HG03064 (cell line): Measurements from ENCODE around the gene ZNF600.
"Not testable (repeated sequence)": the region's sequence is repeated elsewhere in the genome, so short reads cannot be mapped to it uniquely, and the experiment has no call there.

ENCODE experiments used
- ATAC-seq: cut with Tn5 transposase; IDR thresholded peaks from one replicate; pipeline ENCODE4 v1.9.1; 2021; ENCODE audit warnings: low read depth; ENCODE audit not compliant: unreplicated experiment

ZNF600 gene

DNA sequence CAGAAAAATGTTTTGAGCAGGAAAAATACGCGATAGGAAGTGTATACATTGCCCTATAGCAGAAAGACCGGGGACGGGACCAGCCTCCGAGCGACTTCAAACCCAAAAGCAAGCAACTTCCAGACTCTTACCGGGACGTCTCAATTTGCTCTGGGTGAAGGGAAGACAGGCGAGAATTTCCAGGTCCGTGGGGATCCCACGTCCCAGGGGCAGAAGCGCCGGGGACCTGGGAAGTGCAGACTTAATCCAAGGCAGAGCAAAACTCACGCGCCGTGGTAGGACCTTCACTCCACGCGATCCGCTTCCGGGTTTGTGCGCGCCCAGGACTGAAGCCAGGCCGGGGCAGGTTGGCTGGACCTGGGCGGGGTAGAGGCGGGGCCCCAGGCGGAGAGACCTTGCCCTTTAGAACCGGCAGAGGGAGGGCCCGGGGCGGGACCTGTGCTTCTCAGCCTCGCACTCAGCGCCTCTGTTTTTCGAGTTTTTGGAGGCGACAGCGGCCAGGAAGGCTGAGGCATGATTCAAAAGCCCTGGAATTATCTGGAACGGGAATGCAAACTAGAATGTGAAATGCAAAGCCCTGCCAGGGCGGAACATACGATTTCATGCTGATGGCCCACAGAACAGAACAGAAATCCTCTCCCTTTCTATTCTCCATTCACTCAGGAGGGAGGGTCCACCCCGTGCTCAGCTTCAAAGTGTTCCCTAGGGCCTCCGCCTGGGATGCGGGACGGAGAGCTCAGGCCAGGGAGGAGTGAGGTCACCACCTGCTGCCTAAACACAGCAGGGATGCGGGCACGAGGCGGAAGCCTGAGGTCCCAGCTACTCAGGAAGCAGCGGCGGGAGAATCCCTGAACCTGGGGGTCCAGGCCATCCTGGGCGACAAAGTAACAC is at the start of gene ZNF600:
ZNF600 (minus strand) TSS at position 328 of the 891 bp plus-strand sequence. CDS start 7,903 bp downstream, outside the sequence.
- peak; percentile 89 for ATAC-seq

DNA sequence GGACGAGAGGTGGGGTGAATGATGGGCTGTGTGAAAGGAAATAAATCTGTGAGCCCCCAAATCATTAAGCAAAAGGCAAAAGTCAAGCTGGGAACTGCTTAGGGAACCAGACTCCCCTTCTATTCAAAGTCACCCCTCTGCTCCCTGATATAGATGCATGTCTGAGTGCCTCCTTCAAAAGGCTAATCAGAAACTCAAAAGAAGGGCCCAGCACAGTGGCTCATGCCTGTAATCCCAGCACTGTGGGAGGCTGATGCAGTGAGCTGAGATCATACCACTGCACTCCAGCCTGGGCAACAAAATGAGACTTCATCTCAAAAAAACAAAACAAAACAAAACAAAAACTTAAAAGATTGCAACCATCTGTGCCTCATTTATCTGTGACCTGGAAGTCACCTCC is 47.7 kb upstream of the ZNF600 start:
- ATAC-seq, result not testable (repeated sequence)

DNA sequence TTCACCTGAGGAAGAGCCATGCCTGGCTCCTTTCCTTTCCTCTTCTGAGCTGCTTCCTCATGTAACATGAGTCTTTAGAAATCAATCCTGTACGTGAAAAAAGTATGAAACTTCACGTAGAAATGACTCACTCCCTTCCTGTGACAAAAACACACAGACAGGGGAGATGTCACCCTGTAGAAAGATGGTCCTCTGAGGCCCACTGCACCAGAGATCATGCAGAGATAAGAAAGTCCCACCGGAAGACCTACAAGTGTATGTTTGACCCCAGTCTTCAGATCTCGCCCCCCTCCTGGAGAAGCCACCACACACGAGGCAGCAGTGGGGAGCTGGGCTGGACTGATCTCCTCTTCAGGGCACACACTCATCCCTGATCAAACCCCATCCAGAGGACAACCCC is 47.0 kb upstream of the ZNF600 start:
- not testable (repeated sequence) for ATAC-seq

DNA sequence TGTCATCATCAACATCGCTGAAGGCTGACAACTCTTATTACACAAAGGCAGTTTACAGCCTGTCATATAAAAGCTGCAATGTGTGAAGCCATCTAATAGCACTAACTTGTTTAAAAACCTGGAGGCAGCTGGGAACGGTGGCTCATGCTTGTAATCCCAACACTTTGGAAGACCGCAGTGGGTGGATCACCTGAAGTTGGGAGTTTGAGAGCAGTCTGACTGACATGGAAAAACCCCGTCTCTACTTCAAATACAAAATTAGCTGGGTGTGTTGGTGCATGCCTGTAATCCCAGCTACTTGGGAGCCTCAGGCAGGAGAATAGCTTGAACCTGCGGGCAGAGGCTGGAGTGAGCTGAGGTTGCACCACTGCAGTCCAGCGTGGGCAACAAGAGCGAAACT is 43.3 kb upstream of the ZNF600 start:
- not testable (repeated sequence) for ATAC-seq

DNA sequence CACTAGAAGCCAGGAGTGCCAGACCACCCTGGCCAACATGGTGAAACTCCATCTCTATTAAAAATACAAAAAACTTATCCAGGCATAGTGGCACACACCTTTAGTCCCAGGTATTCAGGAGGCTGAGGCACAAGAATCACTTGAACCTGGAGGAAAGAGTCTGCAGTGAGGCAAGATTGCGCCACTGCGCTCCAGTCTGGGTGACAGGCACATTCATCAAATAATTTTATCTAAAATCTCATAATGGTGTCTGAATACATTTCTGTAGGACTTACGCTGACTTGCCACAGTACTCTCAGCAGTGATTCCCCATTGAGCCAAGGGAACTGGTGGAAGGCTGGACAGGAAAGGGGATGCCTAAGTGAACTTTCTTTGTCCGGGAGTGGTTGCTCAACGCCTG is 39.2 kb upstream of the ZNF600 start:
- ATAC-seq, result no peak

DNA sequence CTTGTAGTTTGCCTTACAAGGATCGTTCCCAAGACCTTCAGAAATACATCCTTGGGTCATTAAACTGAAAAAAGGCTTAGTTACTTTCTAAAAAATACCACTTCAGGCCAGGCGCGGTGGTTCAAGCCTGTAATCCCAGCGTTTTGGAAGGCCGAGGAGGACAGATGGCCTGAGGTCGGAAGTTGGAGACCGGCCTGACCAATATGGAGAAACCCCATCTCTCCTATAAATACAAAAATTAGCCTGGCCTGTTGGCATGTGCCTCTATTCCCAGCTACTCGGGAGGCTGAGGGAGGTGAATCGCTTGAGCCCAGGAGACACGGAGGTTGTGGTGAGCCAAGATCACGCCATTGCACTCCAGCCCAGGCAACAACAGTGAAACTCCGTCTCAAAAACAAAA is 37.1 kb upstream of the ZNF600 start:
- no peak for ATAC-seq

DNA sequence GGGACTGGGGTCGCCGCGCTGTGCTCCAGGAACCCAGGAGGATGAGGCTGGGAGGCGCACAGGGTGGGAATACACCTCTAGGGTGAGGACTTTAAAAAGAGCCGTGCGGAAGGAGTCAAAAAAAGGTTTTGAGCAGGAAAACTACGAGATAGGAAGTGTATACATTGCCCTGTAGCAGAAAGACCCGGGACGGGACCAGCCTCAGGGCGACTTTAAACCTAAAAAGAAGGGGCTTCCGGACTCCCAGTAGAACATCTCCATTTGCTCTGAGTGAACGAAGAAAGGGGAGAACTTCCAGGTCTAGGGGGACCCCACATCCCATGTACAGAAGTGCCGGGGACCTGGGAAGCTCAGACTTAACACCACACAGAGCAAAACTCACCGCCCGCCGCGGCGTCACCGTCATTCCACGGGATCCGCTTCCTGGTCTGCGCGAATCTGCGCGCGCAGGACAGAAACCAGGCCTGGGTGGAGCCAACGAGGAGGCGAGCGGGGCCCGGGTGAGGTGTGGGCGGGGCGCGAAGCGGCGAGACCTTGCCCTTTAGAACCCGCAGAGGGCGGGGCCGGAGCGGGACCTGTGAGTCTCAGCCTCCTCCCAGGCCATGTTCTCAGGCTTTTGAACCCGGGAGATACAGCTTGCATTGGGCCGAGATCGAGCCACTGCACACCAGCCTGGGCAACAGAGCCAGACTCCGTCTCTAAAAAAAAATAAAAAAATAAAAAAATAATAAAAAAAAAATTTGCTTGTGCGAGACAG is 34.8 kb upstream of the ZNF600 start, which contains the start of gene ZNF28:
ZNF28 (minus strand) TSS at position 430 of the 757 bp plus-strand sequence. CDS start 3,675 bp downstream, outside the sequence.
- ATAC-seq, result peak; percentile 96

DNA sequence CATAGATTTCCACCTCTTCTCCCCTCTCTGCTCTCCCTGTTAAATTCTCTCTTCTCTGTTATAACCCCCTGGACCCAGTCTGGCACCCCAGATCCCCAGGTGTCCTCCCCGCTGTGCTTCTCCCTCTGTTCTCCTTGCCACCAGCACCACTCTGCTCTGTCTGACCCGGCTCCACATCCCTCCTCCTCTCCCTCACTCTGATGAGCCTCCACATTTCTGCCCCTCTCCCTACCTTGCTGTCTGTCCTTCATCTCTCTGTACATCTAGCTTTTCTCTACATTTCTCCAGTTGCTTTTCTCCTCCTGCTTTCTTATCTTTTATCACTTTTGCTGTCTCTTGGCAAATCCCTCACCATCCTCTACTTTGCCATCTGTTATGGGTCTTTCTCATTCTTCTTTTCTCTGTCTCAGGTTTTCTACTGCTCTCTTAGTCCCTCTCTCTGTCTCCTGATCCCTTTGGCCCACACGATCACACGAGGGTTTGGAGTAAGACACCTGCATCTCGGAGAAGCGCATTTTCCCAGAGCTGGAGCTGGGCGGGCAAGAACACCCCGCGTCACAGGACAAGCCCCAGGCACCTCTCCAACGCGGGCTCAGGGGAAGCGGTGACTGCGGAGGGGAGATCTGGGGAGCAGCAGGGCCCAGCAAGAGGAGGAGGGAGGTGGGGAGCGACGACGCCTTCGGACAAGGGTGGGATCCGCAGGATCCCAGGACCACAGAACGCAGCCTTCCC is 34.0 kb upstream of the ZNF600 start:
- ATAC-seq, result peak; percentile 42

DNA sequence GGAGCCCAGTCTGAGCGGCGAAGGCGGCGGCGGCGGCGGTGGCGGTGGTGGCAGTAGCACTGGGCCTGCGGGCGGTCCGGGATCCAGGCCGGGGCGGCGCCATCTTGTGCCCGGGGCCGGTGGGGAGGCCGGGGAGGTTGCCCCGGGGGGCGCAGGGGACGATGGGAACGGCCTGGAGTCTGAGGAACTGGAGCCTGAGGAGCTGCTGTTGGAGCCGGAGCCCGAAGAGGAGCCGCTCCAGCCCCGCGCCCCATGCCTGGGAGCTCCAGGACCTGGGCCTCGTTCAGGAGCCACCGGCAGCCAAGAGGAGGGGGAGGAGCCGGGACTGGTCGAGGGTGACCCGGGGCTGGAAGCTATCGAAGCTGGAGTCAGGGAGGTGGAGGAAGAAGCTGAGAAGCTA is 23.2 kb upstream of the ZNF600 start:
- ATAC-seq, result no peak

DNA sequence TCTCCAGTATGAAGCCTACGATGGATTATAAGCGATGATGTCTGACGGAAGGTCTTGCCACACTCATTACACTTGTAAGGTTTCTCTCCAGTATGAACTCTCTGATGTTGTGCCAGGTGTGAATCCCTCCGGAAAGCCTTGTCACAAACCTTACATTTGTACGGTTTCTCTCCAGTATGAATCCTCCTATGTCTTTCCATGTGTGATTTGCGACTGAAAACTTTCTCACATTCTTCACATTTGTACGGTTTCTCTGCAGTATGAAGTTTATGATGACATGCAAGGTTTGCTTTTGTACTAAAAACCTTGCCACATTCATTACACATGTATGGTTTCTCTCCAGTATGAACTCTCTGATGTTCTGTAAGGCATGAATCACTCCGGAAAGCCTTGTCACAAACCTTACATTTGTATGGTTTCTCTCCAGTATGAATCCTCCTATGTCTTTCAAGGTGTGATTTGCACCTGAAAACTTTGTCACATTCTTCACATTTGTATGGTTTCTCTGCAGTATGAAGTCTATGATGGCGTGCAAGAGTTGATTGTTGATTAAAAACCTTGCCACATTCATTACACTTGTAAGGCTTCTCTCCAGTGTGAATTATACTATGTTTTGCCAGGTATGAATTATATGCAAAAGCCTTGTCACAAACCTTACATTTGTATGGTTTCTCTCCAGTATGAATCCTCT is 13.5 kb upstream of the ZNF600 start:
- not testable (repeated sequence) for ATAC-seq

DNA sequence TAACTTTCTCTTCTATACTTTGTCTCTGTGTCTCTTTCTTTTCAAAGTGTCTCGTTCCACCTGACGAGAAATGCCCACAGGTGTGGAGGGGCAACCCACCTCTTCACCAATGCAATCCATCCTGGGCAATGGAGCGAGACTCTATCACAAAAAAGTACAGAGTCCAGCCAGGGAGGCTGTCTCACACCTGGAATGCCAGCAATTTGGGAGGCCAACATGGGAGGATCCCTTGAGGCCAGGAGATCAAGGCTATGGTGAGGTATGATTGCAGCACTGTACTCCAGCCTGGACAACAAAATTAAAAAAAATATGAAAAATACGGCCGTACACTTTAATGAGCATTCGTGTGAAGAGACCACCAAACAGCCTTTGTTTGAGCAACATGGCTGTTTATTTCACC is 2.8 kb upstream of the ZNF600 start:
- no peak for ATAC-seq

DNA sequence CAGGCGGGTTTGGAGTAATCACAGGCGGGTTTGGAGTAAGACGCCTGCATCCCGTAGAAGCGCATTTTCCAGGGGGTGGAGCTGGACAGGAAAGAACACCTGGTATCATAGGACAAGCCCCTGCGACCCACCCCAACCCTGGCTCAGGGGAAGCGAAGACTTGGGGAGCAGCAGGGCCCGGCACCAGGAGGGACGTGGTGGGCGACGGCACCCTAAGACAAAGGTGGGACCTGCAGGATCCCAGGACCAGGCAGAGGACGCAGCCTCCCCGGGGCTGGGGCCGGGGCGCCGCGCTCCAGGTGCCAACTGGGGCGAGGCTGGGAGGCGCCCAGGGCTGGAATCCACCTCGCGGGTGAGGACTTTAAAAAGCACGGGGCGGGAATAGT is 520 bp downstream of the ZNF600 start:
- ATAC-seq, result peak; percentile 39

DNA sequence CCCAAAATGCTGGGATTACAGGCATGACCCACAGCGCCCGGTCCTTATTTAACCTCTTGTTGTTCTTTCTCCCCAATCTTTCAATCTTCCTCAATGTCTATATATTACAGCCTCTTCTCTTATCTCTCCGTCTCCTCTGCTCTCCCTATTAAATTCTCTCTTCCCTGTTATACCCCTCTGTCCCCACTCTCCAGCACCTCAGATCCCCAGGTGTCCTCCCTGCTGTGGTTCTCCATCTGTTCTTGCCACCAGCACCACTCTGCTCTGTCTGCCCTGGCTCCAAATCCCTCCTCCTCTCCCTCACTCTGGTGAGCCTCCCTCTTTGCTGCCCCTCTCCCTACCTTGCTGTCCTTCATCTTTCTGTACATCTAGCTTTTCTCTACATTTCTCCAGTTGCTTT is 1.1 kb downstream of the ZNF600 start:
- no peak for ATAC-seq

DNA sequence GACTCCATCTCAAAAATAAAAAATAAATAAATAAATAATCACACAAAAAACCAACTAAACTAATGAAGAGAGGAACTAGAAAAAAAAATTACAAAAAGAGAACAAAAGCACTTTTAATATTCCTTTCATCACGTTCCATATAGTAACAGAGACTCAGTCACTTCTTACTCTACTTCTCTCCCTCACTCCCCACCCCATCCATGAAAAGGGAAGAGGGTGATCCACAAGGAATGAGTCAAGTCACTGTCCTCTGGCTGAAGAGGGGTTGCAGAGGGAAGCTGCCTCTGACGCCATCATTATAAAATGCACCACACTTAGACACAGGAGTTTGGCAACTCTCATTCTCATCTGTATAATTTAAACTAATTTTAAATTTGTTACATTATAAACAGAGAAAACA is 3.7 kb downstream of the ZNF600 start:
- not testable (repeated sequence) for ATAC-seq

DNA sequence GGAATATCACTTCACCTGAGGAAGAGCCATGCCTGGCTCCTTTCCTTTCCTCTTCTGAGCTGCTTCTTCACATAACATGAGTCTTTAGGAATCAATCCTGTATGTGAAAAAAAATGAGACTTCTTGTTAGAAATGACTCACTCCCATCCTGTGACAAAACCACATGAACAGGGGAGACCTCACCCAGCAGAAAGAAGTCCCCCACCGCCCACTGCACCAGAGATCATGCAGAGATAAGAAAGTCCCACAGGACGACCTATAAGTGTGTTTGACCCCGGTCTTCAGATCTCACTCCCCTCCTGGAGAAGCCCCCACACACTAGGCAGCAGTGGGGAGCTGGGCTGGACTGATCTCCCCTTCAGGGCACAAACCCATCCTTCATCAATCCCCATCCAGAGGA is 7.8 kb downstream of the ZNF600 start:
- ATAC-seq, result no peak

DNA sequence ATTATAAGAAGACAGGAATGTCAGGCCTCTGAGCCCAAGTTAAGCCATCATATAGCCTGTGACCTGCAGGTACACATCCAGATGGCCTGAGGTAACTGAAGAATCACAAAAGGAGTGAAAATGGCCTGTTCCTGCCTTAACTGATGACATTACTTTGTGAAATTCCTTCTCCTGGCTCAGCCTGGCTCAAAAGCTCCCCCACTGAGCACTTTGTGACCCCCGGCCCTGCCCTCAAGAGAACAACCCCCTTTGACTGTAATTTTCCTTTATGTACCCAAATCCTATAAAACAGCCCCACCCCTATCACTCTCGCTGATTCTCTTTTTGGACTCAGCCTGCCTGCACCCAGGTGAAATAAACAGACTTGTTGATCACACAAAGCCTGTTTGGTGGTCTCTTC is 30.1 kb downstream of the ZNF600 start:
- ATAC-seq, result not testable (repeated sequence)

DNA sequence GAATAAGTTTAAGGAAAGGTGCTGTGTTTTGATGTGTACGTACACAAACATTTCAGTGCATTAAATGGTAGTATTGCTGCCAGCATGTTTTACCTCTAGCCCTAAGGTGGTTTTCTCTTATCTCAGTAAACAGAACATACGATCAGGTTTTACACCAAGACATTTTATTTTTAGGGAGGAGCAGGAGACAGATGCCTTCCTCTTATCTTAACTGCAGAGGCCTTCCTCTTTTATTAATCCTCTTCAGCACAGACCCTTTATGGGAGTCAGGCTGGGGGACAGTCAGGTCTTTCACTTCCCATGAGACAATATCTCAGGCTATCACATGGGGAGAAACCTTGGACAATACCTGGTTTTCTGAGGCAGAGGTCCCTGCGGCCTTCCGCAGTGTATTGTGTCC is 36.8 kb downstream of the ZNF600 start:
- ATAC-seq, result no peak

DNA sequence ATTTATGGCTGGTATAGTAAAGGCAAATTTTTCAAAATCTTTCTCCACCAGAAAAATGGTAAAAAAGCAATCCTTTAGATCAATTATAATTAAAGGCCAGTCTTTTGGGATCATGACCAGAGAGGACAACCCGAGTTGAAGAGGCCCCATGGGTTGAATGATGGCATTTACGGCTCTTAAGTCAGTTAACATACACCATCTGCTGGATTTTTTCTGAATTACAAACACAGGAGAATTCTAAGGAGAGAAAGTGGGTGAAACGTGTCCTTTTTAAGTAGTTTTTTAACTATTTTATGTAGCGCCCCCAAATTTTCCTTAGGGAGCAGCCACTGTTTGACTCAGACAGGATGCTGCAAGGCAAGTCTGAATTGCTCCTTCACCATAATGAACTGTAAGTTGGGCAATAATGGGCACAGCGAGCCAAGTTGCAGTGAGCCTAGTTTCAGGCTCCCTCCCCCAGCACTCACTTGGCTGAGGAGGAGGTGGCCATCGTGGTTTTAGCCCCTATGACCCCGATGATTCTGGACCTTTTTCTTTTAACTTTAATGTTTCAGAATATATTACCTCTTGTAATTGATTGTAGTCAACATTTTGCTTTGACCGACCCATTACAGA is 38.1 kb downstream of the ZNF600 start:
- ATAC-seq, result no peak

DNA sequence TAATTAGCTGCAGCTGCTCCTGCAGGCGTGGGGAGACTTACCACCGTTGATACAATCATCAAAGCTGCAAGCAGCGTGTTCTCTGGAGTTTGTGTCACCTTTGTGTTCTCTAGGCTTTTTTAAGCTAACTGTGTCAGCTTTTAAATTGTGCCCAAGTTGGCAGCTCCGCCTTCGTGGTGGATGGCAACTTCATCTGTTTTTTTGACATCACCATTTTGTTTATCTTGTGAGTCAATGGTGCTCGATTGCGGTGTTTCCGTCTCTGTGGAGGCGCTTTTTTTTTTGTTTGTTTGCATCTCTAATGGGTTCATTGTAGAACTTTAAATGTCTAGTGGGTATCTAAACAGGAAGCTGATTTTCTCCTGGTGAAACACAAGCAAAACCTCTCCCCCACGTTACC is 40.7 kb downstream of the ZNF600 start:
- ATAC-seq, result not testable (repeated sequence)

DNA sequence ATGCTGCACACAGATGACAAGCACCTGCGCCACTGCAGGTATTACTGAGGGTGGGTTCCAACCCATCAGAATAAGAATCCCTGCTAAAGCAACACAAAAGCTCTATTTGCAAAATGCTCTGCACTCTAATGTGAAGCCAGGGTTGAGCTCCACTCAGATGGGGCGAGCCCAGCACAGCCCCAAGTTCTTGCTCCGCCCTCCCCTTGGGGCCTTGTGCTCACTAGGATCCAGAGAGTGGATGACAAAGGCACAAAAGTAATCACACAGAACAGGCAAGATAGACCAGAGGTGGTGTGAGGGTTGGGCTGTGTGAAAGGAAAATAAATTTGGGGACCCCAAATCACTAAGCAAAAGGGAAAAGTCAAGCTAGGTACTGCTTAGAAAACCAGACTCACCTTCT is 43.5 kb downstream of the ZNF600 start:
- ATAC-seq, result no peak
